Measurements from ENCODE around the gene GREM2. TPM values are rescaled to one million over a fixed set of nuclear protein-coding genes. Genes with fewer than 3 reads are reported as not detected.

GREM2 gene
- total and polyA plus RNA-seq, 2 of the 4 experiments (the other 2 are of a cell fraction): 3.0 to 14.2 TPM

GRCh38 chr1:240517891-240518290 lies 94.1 kb downstream of the GREM2 start:
- no peak overlapping the region for H4K91ac ChIP-seq (ENCODE audit: insufficient read depth, low read depth, low read length)
- CTCF ChIA-PET: no interaction called here
- H3K27ac ChIP-seq (ENCODE audit: insufficient read depth, low read length): no peak overlapping the region
- H3K9me1 ChIP-seq (ENCODE audit: insufficient read depth, low read length): peaks cover 2% of the 10 kb centered on the region; the same call in 1 of the 2 replicates
- POLR2A ChIA-PET (ENCODE audit: unreplicated experiment): no interaction called here
- H3K23ac ChIP-seq (ENCODE audit: low read depth, low read length): no peak overlapping the region
- no peak overlapping the region for H3K14ac ChIP-seq (replicated peaks; ENCODE audit: low read depth, low read length)
- H4K8ac ChIP-seq (ENCODE audit: low read depth in 2 of 2, low read length in 2 of 2): no peak overlapping the region
- H3K4me2 ChIP-seq (ENCODE audit: low read depth, low read length): no peak overlapping the region
- no peak overlapping the region for H2AK5ac ChIP-seq (ENCODE audit: low read depth, low read length)
- no peak overlapping the region for H2BK5ac ChIP-seq (ENCODE audit: low read depth, low read length, poor library complexity, severe bottlenecking)
- intact Hi-C loops (cut with micrococcal nuclease): no loop called here
- in situ Hi-C loops (cut with MboI; ENCODE audit: low sequenced_read_pairs): no loop called here
- H2BK15ac ChIP-seq (ENCODE audit: low read depth, low read length): no peak overlapping the region
- no peak overlapping the region for H2BK20ac ChIP-seq (ENCODE audit: low read depth, low read length)
- H4K5ac ChIP-seq (ENCODE audit: low read depth, low read length): no peak overlapping the region
- H3K4me3 ChIP-seq (ENCODE audit: insufficient read depth, low read depth, low read length): no peak overlapping the region
- H2BK120ac ChIP-seq (ENCODE audit: low read depth, low read length): no peak overlapping the region
- no peak overlapping the region for H3K56ac ChIP-seq (ENCODE audit: extremely low read depth, insufficient read depth, low read length)
- peaks cover 2 to 5% of the 10 kb centered on the region in 2 experiments; a peak in 2 of 4 replicates for H3K79me1 ChIP-seq (ENCODE audit: low read depth in 1 of 2, low read length in 2 of 2)
- H3K18ac ChIP-seq (ENCODE audit: low read depth, low read length): no peak overlapping the region
- no peaks in the 10 kb centered on the region for H4K20me1 ChIP-seq (ENCODE audit: insufficient read depth, low read length)
- BruUV-seq (replicated peaks): no TSS peak
- H2AFZ ChIP-seq (replicated peaks; ENCODE audit: low read length, poor library complexity): no peak overlapping the region
- DNase-seq: no peak
- H3K4me1 ChIP-seq (ENCODE audit: control insufficient read depth, insufficient read depth, low read length): no peaks in the 10 kb centered on the region; the same call in 1 of the 2 replicates
- TF ChIP-seq POLR2A (IDR thresholded peaks at IDR 0.05; ENCODE audit: low read depth, low read length) (no peak), CHD1 (IDR thresholded peaks at IDR 0.05; ENCODE audit: low read depth, low read length) (no peak), CEBPB (IDR thresholded peaks at IDR 0.05; ENCODE audit: low read depth, low read length) (no peak), BHLHE40 (IDR thresholded peaks at IDR 0.05; ENCODE audit: low read depth, low read length) (no peak), ELK1 (IDR thresholded peaks at IDR 0.05; ENCODE audit: borderline replicate concordance, low read depth, low read length) (no peak), RAD21 (IDR thresholded peaks at IDR 0.05; ENCODE audit: low read length) (no peak), MAZ (IDR thresholded peaks at IDR 0.05; ENCODE audit: borderline replicate concordance, low read depth, low read length) (no peak), NFE2L2 (IDR thresholded peaks at IDR 0.05; ENCODE audit: low read depth, low read length) (no peak), MXI1 (IDR thresholded peaks at IDR 0.05; ENCODE audit: borderline replicate concordance, low read depth, low read length) (no peak), FOS (IDR thresholded peaks at IDR 0.05; ENCODE audit: low read depth, low read length) (no peak), RFX5 (IDR thresholded peaks at IDR 0.05; ENCODE audit: low read depth, low read length) (no peak), CTCF (conservative IDR thresholded peaks at IDR 0.05; ENCODE audit: low read depth, low read length) (no peak), SMC3 (IDR thresholded peaks at IDR 0.05; ENCODE audit: low read depth, low read length) (no peak), MAFK (IDR thresholded peaks at IDR 0.05; ENCODE audit: low read depth, low read length) (no peak), RCOR1 (IDR thresholded peaks at IDR 0.05; ENCODE audit: insufficient replicate concordance, low read length) (no peak)
- TF ChIP-seq, protein P1, sequence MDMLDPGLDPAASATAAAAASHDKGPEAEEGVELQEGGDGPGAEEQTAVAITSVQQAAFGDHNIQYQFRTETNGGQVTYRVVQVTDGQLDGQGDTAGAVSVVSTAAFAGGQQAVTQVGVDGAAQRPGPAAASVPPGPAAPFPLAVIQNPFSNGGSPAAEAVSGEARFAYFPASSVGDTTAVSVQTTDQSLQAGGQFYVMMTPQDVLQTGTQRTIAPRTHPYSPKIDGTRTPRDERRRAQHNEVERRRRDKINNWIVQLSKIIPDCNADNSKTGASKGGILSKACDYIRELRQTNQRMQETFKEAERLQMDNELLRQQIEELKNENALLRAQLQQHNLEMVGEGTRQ (IDR thresholded peaks at IDR 0.05; ENCODE audit: low read depth, low read length): no peak
- dilution Hi-C loops (cut with HindIII; ENCODE audit: low sequenced_read_pairs, unreplicated experiment): no loop called here
- H3K27me3 ChIP-seq (ENCODE audit: control insufficient read depth, insufficient read depth, low read length): no peaks in the 10 kb centered on the region
- no peaks in the 10 kb centered on the region; the same call in 1 of the 2 replicates for H3K36me3 ChIP-seq (ENCODE audit: control insufficient read depth, insufficient read depth, low read length)
- no peak overlapping the region for H3K4ac ChIP-seq (ENCODE audit: low read depth, low read length)
- no peak for ATAC-seq (ENCODE audit: low read depth)
- H2AK9ac ChIP-seq (replicated peaks; ENCODE audit: low read depth, low read length, poor library complexity): no peak overlapping the region
- no peak overlapping the region for H3K9ac ChIP-seq (ENCODE audit: low read depth, low read length)
- no CpG with 5 or more reads among the region's 4 CpGs for WGBS, 2 experiments (ENCODE audit: extremely low coverage in 2 of 2, insufficient read length in 1 of 2)
- no peaks in the 10 kb centered on the region for H3K9me3 ChIP-seq (ENCODE audit: control insufficient read depth, insufficient read depth, low read length)

Measured in IMR-90 (cell line).